Thymus (tissue), 11 donors: ENCODE results near the gene COL11A1. TPM values are rescaled to one million over a fixed set of nuclear protein-coding genes. Genes with fewer than 3 reads are reported as not detected.

Experiments used
- DNase-seq, 9 donors: peaks; one replicate each; pipeline ENCODE4 v3.0.0-alpha.2; 2013; ENCODE audit warnings: low spot score in 9 of 9, low read depth in 6 of 9, missing footprints in 1 of 9
- H3K27ac ChIP-seq, 2 donors: one replicate each; pipeline ENCODE4 v1.5.1; 2013; ENCODE audit warnings: control low read depth in 1 of 2, low read depth in 1 of 2, low read length in 1 of 2, mild to moderate bottlenecking in 1 of 2, moderate library complexity in 1 of 2
- H3K27me3 ChIP-seq, 2 donors: one replicate each; pipeline ENCODE4 v1.5.1; 2013; ENCODE audit warnings: low read length in 1 of 2; ENCODE audit not compliant: control insufficient read depth in 2 of 2, insufficient read depth in 1 of 2
- H3K36me3 ChIP-seq, 2 donors: one replicate each; pipeline ENCODE4 v1.5.1; 2013; ENCODE audit warnings: low read length in 1 of 2, mild to moderate bottlenecking in 1 of 2, moderate library complexity in 1 of 2; ENCODE audit not compliant: control insufficient read depth in 2 of 2, insufficient read depth in 2 of 2
- H3K4me1 ChIP-seq, 2 donors: one replicate each; pipeline ENCODE4 v1.5.1; 2013; ENCODE audit warnings: low read length in 2 of 2; ENCODE audit not compliant: control insufficient read depth in 2 of 2, insufficient read depth in 2 of 2
- H3K4me3 ChIP-seq, 2 donors: one replicate each; pipeline ENCODE4 v1.5.1; 2013; ENCODE audit warnings: low read length in 2 of 2, control low read depth in 1 of 2, mild to moderate bottlenecking in 1 of 2
- H3K9me3 ChIP-seq, 2 donors: one replicate each; pipeline ENCODE4 v1.5.1; 2013; ENCODE audit warnings: low read length in 1 of 2, mild to moderate bottlenecking in 1 of 2; ENCODE audit not compliant: control insufficient read depth in 2 of 2, insufficient read depth in 1 of 2
- WGBS: extraction: QIAGEN DNeasy Blood & Tissue Kit; methylation state at CpG from one replicate; pipeline ENCODE4 v1.1.7; 2013; 5-methylcytosine and 5-hydroxymethylcytosine counted together
- polyA plus RNA-seq: library from polyadenylated mRNA; stranded (reverse); fragments of 200-250 nt; gene quantifications from one replicate; pipeline ENCODE4 v1.2.3, GENCODE V29; 2013
- total RNA-seq: library from RNA; stranded (reverse); fragments of 120-200 nt; gene quantifications from one replicate; pipeline ENCODE4 v1.2.4, GENCODE V29; 2013
- donor health status: healthy.

Gene COL11A1
- total and polyA plus RNA-seq, 2 donors = 0.24 to 0.25 TPM

DNA sequence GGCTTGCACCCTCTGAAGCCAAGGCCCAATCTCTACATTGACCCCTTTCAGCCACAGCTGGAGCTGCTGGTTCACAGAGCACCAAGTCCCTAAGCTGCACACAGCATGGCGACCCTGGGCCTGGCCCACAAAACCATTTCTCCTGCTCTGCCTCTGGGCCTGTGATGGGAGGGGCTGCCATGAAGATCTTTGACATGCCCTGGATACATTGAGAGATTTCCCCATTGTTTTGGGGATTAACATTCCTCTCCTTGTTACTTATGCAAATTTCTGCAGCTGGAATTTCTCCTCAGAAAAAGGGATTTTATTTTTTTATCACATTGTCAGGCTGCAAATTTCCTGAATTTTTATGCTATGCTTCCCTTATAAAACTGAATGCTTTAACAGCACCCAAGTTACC, 235.8 kb downstream of the COL11A1 start:
- no peaks in the 10 kb centered on the region for H3K4me1 ChIP-seq
- H3K4me3 ChIP-seq = no peak overlapping the region
- no peaks in the 10 kb centered on the region for H3K36me3 ChIP-seq
- no peaks in the 10 kb centered on the region for H3K27me3 ChIP-seq
- H3K9me3 ChIP-seq = no peaks in the 10 kb centered on the region
- 89% methylated on average over 1 of the region's 1 CpG for WGBS
- no peak for DNase-seq
- no peak overlapping the region for H3K27ac ChIP-seq

DNA sequence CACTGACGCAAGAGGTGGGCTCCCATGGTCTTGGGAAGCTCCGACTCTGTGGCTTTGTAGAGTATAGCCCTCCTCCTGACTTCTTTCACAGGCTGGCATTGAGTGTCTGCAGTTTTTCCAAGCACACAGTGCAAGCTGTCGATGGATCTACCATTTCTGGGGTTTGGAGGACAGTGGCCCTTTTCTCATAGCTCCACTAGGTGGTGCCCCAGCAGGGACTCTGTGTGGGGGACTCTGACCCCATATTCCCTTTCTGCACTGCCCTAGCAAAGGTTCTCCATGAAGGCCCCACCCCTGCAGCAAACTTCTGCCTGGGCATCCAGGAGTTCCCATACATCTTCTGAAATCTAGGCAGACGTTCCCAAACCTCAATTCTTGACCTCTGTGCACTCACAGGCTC, 236.2 kb downstream of the COL11A1 start:
- no peak for DNase-seq
- Histone ChIP-seq H3K9me3 (no peaks in the 10 kb centered on the region), H3K27ac (no peak overlapping the region), H3K4me1 (no peaks in the 10 kb centered on the region), H3K36me3 (no peaks in the 10 kb centered on the region), H3K4me3 (no peak overlapping the region), H3K27me3 (no peaks in the 10 kb centered on the region)
- WGBS = 93% methylated on average over 4 of the region's 4 CpGs

DNA sequence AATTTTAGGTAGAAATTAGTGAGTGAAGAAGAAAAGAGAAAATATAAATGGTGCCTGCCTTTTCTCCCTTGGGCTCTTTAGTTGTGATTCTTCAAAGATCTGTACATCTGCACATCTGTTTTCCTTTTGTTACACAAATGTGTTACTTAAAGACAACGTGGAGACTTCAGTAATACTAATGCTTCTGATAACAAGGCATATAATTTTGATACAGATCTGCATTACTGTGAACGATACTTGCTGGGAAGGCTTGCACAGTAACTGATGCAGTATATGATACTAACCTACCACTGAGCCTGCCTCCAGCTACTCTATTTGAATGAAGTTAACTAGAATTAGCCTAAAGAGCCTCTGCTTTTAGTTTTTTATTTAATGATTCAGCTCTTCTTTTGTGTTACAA, 244.6 kb downstream of the COL11A1 start:
- no peaks in the 10 kb centered on the region for H3K36me3 ChIP-seq
- no peak for DNase-seq
- 64% methylated on average over 2 of the region's 2 CpGs for WGBS

DNA sequence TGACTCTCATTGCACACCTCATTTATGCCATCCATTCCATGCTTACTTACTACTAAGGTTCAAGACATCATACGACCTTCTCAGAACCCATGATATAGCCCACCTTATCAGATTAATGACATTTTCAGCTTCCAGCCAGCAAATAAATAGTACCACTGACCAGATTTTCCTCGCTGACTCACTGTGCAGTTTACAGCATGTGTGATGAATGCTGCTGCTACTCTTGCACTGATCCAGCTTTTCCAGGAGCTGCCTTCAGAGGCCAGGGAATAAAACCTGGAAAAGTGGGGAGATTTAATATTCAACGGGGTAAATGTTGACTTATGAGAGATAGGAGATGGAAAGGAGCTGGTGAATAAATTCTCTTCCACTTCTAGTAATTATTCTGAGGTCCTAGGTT, 247.1 kb downstream of the COL11A1 start:
- no peaks in the 10 kb centered on the region for H3K36me3 ChIP-seq
- no peaks in the 10 kb centered on the region for H3K27me3 ChIP-seq
- no peaks in the 10 kb centered on the region for H3K9me3 ChIP-seq
- H3K4me1 ChIP-seq = no peaks in the 10 kb centered on the region
- WGBS = 75% methylated on average over 3 of the region's 3 CpGs
- no peak for DNase-seq
- no peak overlapping the region for H3K27ac ChIP-seq
- H3K4me3 ChIP-seq = no peak overlapping the region

More for the DNA sequence above, 244.6 kb downstream of the COL11A1 start:
- Histone ChIP-seq H3K27ac (no peak overlapping the region), H3K4me1 (no peaks in the 10 kb centered on the region), H3K4me3 (no peak overlapping the region), H3K27me3 (no peaks in the 10 kb centered on the region), H3K9me3 (no peaks in the 10 kb centered on the region)

DNA sequence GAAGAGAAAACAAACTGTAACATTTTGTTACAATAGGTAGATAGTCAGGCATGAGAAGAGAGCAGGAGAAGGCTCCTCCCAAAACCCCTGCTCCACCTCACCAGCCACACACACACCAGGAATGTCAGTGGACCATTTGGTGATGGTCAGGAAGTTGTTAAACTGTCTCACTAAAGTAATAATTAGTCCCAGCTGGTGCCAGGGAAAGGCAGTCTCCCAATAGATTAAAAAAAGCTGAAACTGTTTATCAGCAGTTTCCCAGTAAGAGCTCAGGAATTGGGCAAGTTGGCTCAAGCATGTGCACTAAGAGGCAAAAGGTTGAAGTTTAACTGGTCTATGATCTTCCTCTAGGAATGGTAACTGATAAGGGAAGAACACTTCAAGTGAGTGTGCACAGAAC, 249.6 kb downstream of the COL11A1 start:
- no peaks in the 10 kb centered on the region for H3K36me3 ChIP-seq
- no peak for DNase-seq
- H3K27ac ChIP-seq = no peak overlapping the region
- no peaks in the 10 kb centered on the region for H3K27me3 ChIP-seq
- no peak overlapping the region for H3K4me3 ChIP-seq
- no peaks in the 10 kb centered on the region for H3K9me3 ChIP-seq
- H3K4me1 ChIP-seq = no peaks in the 10 kb centered on the region

DNA sequence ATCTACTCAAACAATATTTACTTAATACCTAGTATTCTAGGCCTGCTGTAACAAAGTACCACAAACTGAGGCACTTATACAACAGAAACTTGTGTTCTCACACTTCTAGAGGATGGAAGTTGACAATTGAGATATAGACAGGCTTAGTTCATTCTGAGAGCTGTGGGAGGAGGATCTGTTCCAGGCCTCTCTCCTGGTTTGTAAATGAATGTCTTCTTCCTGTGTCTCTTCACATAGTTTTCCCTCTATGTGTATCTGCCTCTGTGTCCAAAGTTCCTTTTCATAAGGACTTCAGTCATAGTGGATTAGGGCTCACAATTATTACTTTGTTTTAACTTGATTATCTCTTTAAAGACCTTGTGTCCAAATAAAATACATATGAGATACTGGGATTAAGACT, 251.1 kb downstream of the COL11A1 start:
- Histone ChIP-seq H3K36me3 (no peaks in the 10 kb centered on the region), H3K4me3 (no peak overlapping the region), H3K27ac (no peak overlapping the region), H3K9me3 (no peaks in the 10 kb centered on the region), H3K27me3 (no peaks in the 10 kb centered on the region), H3K4me1 (no peaks in the 10 kb centered on the region)
- DNase-seq = no peak

DNA sequence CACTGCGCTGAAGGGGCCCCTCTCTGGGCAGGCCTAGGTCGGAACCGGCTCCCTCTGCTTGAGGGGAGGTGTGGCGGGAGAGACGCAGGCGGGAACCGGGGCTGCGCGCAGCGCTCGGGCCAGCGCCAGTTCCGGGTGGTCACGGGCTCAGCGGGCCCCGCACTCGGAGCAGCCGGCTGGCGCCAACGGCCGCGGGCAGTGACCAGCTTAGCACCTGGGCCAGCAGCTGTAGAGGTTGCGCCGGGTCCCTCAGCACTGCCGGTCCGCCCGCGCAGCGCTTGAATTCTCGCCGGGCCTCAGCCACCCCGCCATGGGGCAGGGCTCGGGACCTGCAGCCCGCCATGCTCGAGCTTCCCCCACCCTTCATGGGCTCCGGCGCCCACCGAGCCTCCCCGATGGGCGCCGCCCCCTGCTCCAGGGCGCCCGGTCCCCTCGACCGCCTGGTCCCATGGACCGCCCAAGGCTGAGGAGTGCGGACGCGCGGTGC, 254.6 kb downstream of the COL11A1 start:
- Histone ChIP-seq H3K27me3 (no peaks in the 10 kb centered on the region), H3K36me3 (no peaks in the 10 kb centered on the region), H3K4me3 (no peak overlapping the region), H3K9me3 (no peaks in the 10 kb centered on the region), H3K27ac (no peak overlapping the region), H3K4me1 (no peaks in the 10 kb centered on the region)
- WGBS = 96% methylated on average over 50 of the region's 50 CpGs
- no peak for DNase-seq

DNA sequence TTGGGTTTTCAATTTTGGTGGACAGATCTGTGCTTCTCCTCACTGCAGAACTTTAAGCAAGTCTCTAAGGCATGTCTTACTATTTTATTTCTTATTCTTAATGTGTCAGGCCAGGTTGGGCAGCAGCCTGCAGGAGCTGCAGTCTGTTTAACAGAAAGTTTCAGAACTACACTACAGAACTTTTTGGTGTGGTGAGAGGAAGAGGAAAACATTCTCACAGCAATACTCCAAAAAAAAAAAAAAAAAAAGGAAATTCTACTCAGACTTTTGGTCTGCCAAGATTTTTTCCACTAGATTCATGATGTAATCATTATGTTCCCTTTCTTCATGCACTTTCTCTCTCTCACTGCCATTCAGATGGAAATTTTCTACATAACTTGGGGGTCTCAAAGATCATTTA, 255.2 kb downstream of the COL11A1 start:
- no peak for DNase-seq
- no peak overlapping the region for H3K4me3 ChIP-seq
- H3K27me3 ChIP-seq = no peaks in the 10 kb centered on the region
- H3K9me3 ChIP-seq = no peaks in the 10 kb centered on the region
- H3K36me3 ChIP-seq = no peaks in the 10 kb centered on the region
- H3K4me1 ChIP-seq = no peaks in the 10 kb centered on the region
- H3K27ac ChIP-seq = no peak overlapping the region

DNA sequence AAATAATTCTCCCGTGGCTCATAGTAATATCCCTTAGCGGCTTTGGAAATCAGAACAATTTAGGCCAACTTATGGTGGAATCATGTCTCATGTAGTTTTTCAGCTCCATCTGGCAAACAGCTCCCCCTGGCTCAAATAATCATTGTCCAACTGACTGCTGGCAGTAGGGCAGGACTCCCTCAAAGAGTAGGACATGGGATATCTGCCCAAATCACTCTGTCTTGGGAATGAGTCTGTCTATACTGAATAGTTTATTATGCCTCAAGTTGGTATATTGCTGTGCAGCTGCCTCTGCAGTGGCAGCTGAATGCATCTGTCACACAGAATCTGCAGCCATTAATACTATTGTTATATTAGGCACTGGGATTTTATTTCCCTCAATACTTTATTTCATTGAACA, 255.7 kb downstream of the COL11A1 start:
- DNase-seq = no peak
- no peaks in the 10 kb centered on the region for H3K36me3 ChIP-seq
- no peaks in the 10 kb centered on the region for H3K4me1 ChIP-seq
- WGBS = 86% methylated on average over 2 of the region's 2 CpGs
- no peak overlapping the region for H3K27ac ChIP-seq
- no peaks in the 10 kb centered on the region for H3K27me3 ChIP-seq
- H3K4me3 ChIP-seq = no peak overlapping the region
- no peaks in the 10 kb centered on the region for H3K9me3 ChIP-seq

DNA sequence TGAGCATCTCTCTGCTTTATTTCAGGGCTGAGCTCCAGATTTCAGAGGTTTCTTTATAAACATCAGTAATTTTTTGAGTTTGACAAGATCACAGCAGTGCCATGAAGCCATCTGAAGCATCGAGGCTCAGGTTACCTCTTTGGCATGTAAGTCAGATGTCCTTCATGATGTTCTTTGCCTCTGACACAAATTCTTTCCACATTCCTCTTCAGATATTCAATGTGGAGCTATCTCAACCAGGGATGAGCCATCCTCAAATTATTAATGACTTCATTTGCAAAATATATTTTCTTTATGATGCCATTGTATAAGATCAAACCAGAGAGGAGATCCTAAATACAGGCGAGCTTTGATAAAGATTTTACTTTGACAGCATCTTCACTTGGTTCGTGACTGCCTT, 256.7 kb downstream of the COL11A1 start:
- DNase-seq = no peak
- 94% methylated on average over 3 of the region's 3 CpGs for WGBS
- Histone ChIP-seq H3K9me3 (no peaks in the 10 kb centered on the region), H3K27me3 (no peaks in the 10 kb centered on the region), H3K4me1 (no peaks in the 10 kb centered on the region), H3K4me3 (no peak overlapping the region), H3K36me3 (no peaks in the 10 kb centered on the region), H3K27ac (no peak overlapping the region)
